Measurements from ENCODE around the gene BMERB1.

The BMERB1 gene

GRCh38 chr16:15548482-15548891 is 114.1 kb downstream of the BMERB1 start:
- CTCF ChIA-PET, result interaction anchor here (1.0 to 1.7 kb wide), 3 partner anchors 9 to 102 kb away, joined by 3 to 5 read pairs (median 3); no protein-coding TSS in a partner anchor

DNA sequence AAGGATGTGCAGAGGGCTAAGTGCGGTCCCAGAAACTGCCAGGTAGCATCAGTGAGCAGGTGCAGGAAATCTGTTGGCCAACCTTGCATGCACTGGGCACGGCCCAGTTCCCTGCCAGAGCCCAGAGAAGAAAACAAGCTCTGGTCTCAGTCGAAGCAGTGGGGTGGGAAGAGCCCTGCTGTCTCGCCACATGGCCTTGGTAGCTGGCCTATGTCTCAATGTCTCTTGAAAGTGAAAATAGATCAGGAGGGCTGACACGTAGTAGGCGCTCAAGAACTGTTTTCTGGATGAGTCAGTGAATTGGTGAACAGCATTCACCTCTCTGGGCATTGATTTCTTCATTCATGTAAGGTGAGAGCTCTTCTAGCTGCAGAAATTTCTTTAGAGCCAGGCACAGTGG is 118.1 kb downstream of the BMERB1 start:
- Histone ChIP-seq H3K27me3 (replicated peaks in 2 of 5; ENCODE audit: control insufficient read depth in 4 of 5, insufficient read depth in 5 of 5, low read length in 4 of 5) (no peaks in the 10 kb centered on the region), H3K27ac (ENCODE audit: insufficient read depth in 1 of 2, low read depth in 1 of 2, low read length in 2 of 2, poor library complexity in 1 of 2, severe bottlenecking in 2 of 2) (no peak overlapping the region), H3K9me3 (ENCODE audit: control extremely low read depth in 1 of 5, control insufficient read depth in 4 of 5, insufficient read depth in 2 of 5, low read depth in 1 of 5, low read length in 4 of 5) (no peaks in the 10 kb centered on the region), H3K4me3 (ENCODE audit: control insufficient read depth in 1 of 7, extremely low read depth in 1 of 7, insufficient read depth in 4 of 7, low read depth in 2 of 7, low read length in 6 of 7) (no peak overlapping the region), H3K4me1 (ENCODE audit: control extremely low read depth in 1 of 4, control insufficient read depth in 4 of 4, insufficient read depth in 4 of 4, low read length in 3 of 4) (no peaks in the 10 kb centered on the region), H3K36me3 (ENCODE audit: control insufficient read depth in 4 of 4, insufficient read depth in 4 of 4, low read length in 3 of 4) (no peaks in the 10 kb centered on the region)
- no peak for DNase-seq
- WGBS (ENCODE audit: insufficient coverage), result 94% methylated on average over 6 of the region's 6 CpGs
- ChIA-PET CTCF (interaction anchor here (1.7 kb wide), 1 partner anchor 12 kb away, joined by 3 read pairs; no protein-coding TSS in a partner anchor), POLR2A (no interaction called here)

More at GRCh38 chr16:15548482-15548891, 114.1 kb downstream of the BMERB1 start:
- no peak for DNase-seq
- H3K27me3 ChIP-seq (replicated peaks in 2 of 5; ENCODE audit: control insufficient read depth in 4 of 5, insufficient read depth in 5 of 5, low read length in 4 of 5), result no peaks in the 10 kb centered on the region
- H3K27ac ChIP-seq (ENCODE audit: insufficient read depth in 1 of 2, low read depth in 1 of 2, low read length in 2 of 2, poor library complexity in 1 of 2, severe bottlenecking in 2 of 2), result no peak overlapping the region
- POLR2A ChIA-PET, result no interaction called here
- WGBS (ENCODE audit: insufficient coverage), result 94% methylated on average over 2 of the region's 3 CpGs
- H3K9me3 ChIP-seq (ENCODE audit: control extremely low read depth in 1 of 5, control insufficient read depth in 4 of 5, insufficient read depth in 2 of 5, low read depth in 1 of 5, low read length in 4 of 5), result peaks cover 0 to 2% (median 0%) of the 10 kb centered on the region in 5 experiments
- peaks cover 0 to 2% (median 0%) of the 10 kb centered on the region in 4 experiments for H3K36me3 ChIP-seq (ENCODE audit: control insufficient read depth in 4 of 4, insufficient read depth in 4 of 4, low read length in 3 of 4)
- H3K4me3 ChIP-seq (ENCODE audit: control insufficient read depth in 1 of 7, extremely low read depth in 1 of 7, insufficient read depth in 4 of 7, low read depth in 2 of 7, low read length in 6 of 7), result no peak overlapping the region
- no peaks in the 10 kb centered on the region for H3K4me1 ChIP-seq (ENCODE audit: control extremely low read depth in 1 of 4, control insufficient read depth in 4 of 4, insufficient read depth in 4 of 4, low read length in 3 of 4)

DNA sequence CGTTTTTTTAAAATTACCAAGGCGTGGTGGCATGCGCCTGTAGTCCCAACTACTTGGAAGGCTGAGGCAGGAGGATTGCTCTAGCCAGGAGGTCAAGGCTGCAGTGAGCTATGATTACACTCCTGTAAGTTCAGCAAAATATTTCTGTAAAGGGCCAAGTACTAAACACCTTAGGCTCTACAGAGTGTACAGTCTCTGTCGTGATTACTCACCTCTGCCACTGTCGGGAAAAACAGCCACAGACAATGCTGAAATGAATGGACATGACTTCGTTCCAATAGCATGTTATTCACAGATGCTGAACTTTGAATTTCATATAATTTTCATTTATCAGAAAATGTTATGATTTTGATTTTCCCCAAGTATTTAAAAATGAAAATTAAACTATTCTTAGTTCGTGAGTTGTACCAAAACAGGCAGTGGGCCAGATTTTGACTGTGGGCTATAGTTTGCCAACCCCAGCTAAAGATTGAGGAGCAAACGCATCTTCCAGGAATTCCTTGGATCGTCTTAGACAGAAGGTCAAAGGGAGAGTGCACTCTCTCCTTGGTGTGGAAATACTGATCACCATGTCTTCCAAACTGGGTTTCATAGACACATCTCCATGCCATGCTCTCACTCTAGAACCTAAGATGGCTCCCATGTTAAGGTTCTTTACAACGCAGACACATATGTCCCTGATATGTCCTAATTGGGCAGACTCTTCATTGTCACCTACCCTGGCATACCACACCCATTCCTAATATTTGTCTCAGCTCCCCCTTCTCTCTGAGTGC is 119.1 kb downstream of the BMERB1 start:
- Histone ChIP-seq H3K27ac (ENCODE audit: insufficient read depth in 1 of 2, low read depth in 1 of 2, low read length in 2 of 2, poor library complexity in 1 of 2, severe bottlenecking in 2 of 2) (no peak overlapping the region), H3K36me3 (ENCODE audit: control insufficient read depth in 4 of 4, insufficient read depth in 4 of 4, low read length in 3 of 4) (no peaks in the 10 kb centered on the region), H3K4me1 (ENCODE audit: control extremely low read depth in 1 of 4, control insufficient read depth in 4 of 4, insufficient read depth in 4 of 4, low read length in 3 of 4) (no peaks in the 10 kb centered on the region), H3K4me3 (ENCODE audit: control insufficient read depth in 1 of 7, extremely low read depth in 1 of 7, insufficient read depth in 4 of 7, low read depth in 2 of 7, low read length in 6 of 7) (no peak overlapping the region), H3K27me3 (replicated peaks in 2 of 5; ENCODE audit: control insufficient read depth in 4 of 5, insufficient read depth in 5 of 5, low read length in 4 of 5) (no peaks in the 10 kb centered on the region), H3K9me3 (ENCODE audit: control extremely low read depth in 1 of 5, control insufficient read depth in 4 of 5, insufficient read depth in 2 of 5, low read depth in 1 of 5, low read length in 4 of 5) (no peaks in the 10 kb centered on the region)
- no peak for DNase-seq
- WGBS (ENCODE audit: insufficient coverage), result 97% methylated on average over 8 of the region's 10 CpGs
- CTCF ChIA-PET, result interaction anchor here (0.6 to 1.7 kb wide), 2 partner anchors 11 to 18 kb away, joined by 3 read pairs; no protein-coding TSS in a partner anchor
- POLR2A ChIA-PET, result no interaction called here

- CTCF ChIA-PET, result no interaction called here
- Histone ChIP-seq H3K36me3 (ENCODE audit: control insufficient read depth in 4 of 4, insufficient read depth in 4 of 4, low read length in 3 of 4) (no peaks in the 10 kb centered on the region), H3K9me3 (ENCODE audit: control extremely low read depth in 1 of 5, control insufficient read depth in 4 of 5, insufficient read depth in 2 of 5, low read depth in 1 of 5, low read length in 4 of 5) (no peaks in the 10 kb centered on the region), H3K4me3 (ENCODE audit: control insufficient read depth in 1 of 7, extremely low read depth in 1 of 7, insufficient read depth in 4 of 7, low read depth in 2 of 7, low read length in 6 of 7) (no peak overlapping the region), H3K27me3 (replicated peaks in 2 of 5; ENCODE audit: control insufficient read depth in 4 of 5, insufficient read depth in 5 of 5, low read length in 4 of 5) (no peaks in the 10 kb centered on the region), H3K27ac (ENCODE audit: insufficient read depth in 1 of 2, low read depth in 1 of 2, low read length in 2 of 2, poor library complexity in 1 of 2, severe bottlenecking in 2 of 2) (no peak overlapping the region), H3K4me1 (ENCODE audit: control extremely low read depth in 1 of 4, control insufficient read depth in 4 of 4, insufficient read depth in 4 of 4, low read length in 3 of 4) (no peaks in the 10 kb centered on the region)
- POLR2A ChIA-PET, result no interaction called here
- DNase-seq, result no peak
- 100% methylated on average over 1 of the region's 5 CpGs for WGBS (ENCODE audit: insufficient coverage)
These were observed 121.7 kb downstream of the BMERB1 start for GRCh38 chr16:15556130-15556529.

DNA sequence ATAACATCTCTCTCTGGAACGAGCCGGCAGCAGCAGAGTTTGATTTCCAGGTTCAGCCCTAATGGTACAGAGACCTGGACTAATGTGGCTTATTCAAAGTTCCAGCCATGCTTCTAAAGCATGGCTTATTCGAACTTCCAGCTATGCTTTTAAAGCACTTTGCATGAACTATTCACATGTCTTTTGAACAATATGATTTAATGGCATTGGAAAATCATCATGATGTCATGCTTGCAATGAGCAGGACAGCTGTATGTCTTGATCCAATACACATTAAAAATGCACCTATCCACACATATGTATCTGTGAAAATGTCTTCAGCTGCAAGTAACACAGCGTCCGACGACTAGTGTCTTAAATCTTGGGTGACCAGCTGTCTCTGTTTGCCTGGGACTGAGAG is 122.9 kb downstream of the BMERB1 start:
- DNase-seq, result no peak
- H3K4me3 ChIP-seq (ENCODE audit: control insufficient read depth in 1 of 7, extremely low read depth in 1 of 7, insufficient read depth in 4 of 7, low read depth in 2 of 7, low read length in 6 of 7), result no peak overlapping the region
- 97% methylated on average over 4 of the region's 6 CpGs for WGBS (ENCODE audit: insufficient coverage)
- H3K4me1 ChIP-seq (ENCODE audit: control extremely low read depth in 1 of 4, control insufficient read depth in 4 of 4, insufficient read depth in 4 of 4, low read length in 3 of 4), result no peaks in the 10 kb centered on the region
- CTCF ChIA-PET, result interaction anchor here (0.6 to 1.4 kb wide), 2 partner anchors 8 to 9 kb away, joined by 3 to 5 read pairs; no protein-coding TSS in a partner anchor
- no peaks in the 10 kb centered on the region for H3K9me3 ChIP-seq (ENCODE audit: control extremely low read depth in 1 of 5, control insufficient read depth in 4 of 5, insufficient read depth in 2 of 5, low read depth in 1 of 5, low read length in 4 of 5)
- no peaks in the 10 kb centered on the region for H3K36me3 ChIP-seq (ENCODE audit: control insufficient read depth in 4 of 4, insufficient read depth in 4 of 4, low read length in 3 of 4)
- H3K27ac ChIP-seq (ENCODE audit: insufficient read depth in 1 of 2, low read depth in 1 of 2, low read length in 2 of 2, poor library complexity in 1 of 2, severe bottlenecking in 2 of 2), result no peak overlapping the region
- POLR2A ChIA-PET, result no interaction called here
- H3K27me3 ChIP-seq (replicated peaks in 2 of 5; ENCODE audit: control insufficient read depth in 4 of 5, insufficient read depth in 5 of 5, low read length in 4 of 5), result no peaks in the 10 kb centered on the region

DNA sequence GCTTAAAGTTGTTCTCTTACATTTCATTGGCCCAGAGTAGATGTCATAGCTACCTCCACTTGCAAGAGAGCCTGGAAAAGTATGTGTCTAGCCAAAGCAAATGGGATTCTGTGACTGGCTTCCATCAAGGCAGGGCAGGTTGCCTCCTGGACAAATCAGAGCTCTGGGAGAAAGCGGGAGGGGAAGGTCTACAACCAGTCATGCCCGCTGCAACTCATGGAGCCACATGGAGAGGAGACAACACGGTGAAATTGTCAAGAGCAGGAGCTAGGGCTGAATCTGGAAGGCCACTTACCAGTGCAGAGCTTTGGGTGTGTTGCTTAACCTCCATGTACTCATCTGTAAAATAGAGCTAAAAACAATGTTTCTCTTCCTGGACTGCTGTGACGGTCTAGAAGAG is 124.8 kb downstream of the BMERB1 start:
- ChIA-PET CTCF (interaction anchor here (1.3 kb wide), 1 partner anchor 10 kb away, joined by 4 read pairs; no protein-coding TSS in a partner anchor), POLR2A (no interaction called here)
- no peaks in the 10 kb centered on the region for H3K36me3 ChIP-seq (ENCODE audit: control insufficient read depth in 4 of 4, insufficient read depth in 4 of 4, low read length in 3 of 4)
- H3K27ac ChIP-seq (ENCODE audit: insufficient read depth in 1 of 2, low read depth in 1 of 2, low read length in 2 of 2, poor library complexity in 1 of 2, severe bottlenecking in 2 of 2), result no peak overlapping the region
- no peaks in the 10 kb centered on the region for H3K4me1 ChIP-seq (ENCODE audit: control extremely low read depth in 1 of 4, control insufficient read depth in 4 of 4, insufficient read depth in 4 of 4, low read length in 3 of 4)
- WGBS (ENCODE audit: insufficient coverage), result 98% methylated on average over 4 of the region's 4 CpGs
- H3K9me3 ChIP-seq (ENCODE audit: control extremely low read depth in 1 of 5, control insufficient read depth in 4 of 5, insufficient read depth in 2 of 5, low read depth in 1 of 5, low read length in 4 of 5), result no peaks in the 10 kb centered on the region
- no peak overlapping the region for H3K4me3 ChIP-seq (ENCODE audit: control insufficient read depth in 1 of 7, extremely low read depth in 1 of 7, insufficient read depth in 4 of 7, low read depth in 2 of 7, low read length in 6 of 7)
- DNase-seq, result no peak
- no peaks in the 10 kb centered on the region for H3K27me3 ChIP-seq (replicated peaks in 2 of 5; ENCODE audit: control insufficient read depth in 4 of 5, insufficient read depth in 5 of 5, low read length in 4 of 5)

DNA sequence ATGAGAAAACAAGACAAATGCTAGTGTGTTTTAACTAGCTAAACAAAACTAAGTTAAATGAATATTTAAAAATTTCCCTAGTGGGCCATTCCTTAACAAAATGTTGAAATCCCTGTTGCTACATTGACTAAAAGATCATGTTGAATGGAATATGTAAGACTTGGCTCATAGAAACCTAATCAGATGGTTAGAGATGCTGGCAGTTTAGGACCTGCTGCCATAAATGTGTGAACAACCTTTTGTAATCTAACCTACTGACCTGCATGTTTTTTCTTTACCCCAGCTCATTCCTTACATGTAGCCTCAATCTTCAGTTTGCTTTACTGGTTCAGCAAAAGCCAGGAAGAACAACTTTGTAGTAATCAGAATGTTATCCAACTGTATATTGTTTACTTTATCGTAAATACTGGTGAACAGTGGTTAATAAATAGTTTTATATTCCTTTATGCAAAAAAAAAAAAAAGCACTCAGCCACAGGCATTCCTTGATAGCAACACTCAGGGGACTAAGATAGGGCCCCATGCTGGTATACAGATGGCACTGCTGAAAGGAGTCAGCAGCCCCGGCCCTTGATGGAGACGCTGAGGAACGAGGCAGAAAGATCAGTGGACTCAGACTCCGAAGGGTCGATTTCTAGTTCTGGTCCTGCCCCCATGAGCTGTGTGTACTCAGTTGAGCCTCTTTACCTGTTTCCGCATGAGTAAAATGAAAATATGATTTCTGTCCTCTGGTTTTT is 130.4 kb downstream of the BMERB1 start:
- WGBS (ENCODE audit: insufficient coverage), result 95% methylated on average over 5 of the region's 7 CpGs
- H3K36me3 ChIP-seq (ENCODE audit: control insufficient read depth in 4 of 4, insufficient read depth in 4 of 4, low read length in 3 of 4), result peaks cover 0 to 6% (median under 1%) of the 10 kb centered on the region in 4 experiments
- CTCF ChIA-PET, result interaction anchor here (1.2 kb wide), 1 partner anchor 12 kb away, joined by 3 read pairs; no protein-coding TSS in a partner anchor
- no peak overlapping the region for H3K4me3 ChIP-seq (ENCODE audit: control insufficient read depth in 1 of 7, extremely low read depth in 1 of 7, insufficient read depth in 4 of 7, low read depth in 2 of 7, low read length in 6 of 7)
- H3K4me1 ChIP-seq (ENCODE audit: control extremely low read depth in 1 of 4, control insufficient read depth in 4 of 4, insufficient read depth in 4 of 4, low read length in 3 of 4), result no peaks in the 10 kb centered on the region
- H3K27me3 ChIP-seq (replicated peaks in 2 of 5; ENCODE audit: control insufficient read depth in 4 of 5, insufficient read depth in 5 of 5, low read length in 4 of 5), result no peaks in the 10 kb centered on the region
- POLR2A ChIA-PET, result no interaction called here
- no peak overlapping the region for H3K27ac ChIP-seq (ENCODE audit: insufficient read depth in 1 of 2, low read depth in 1 of 2, low read length in 2 of 2, poor library complexity in 1 of 2, severe bottlenecking in 2 of 2)
- H3K9me3 ChIP-seq (ENCODE audit: control extremely low read depth in 1 of 5, control insufficient read depth in 4 of 5, insufficient read depth in 2 of 5, low read depth in 1 of 5, low read length in 4 of 5), result peaks cover 0 to 5% (median 0%) of the 10 kb centered on the region in 5 experiments
- DNase-seq, result no peak
